Effector memory CD4-positive, alpha-beta T cell (primary cell): ENCODE results near the gene MPRIP.

Source experiments
- DNase-seq, 3 donors: peaks; one replicate each; pipeline ENCODE4 v3.0.0-alpha.2; 2020
- H3K27ac ChIP-seq: 2 replicates; pipeline ENCODE4 v1.7.0; 2013; ENCODE audit warnings: mild to moderate bottlenecking, low read length, moderate library complexity; ENCODE audit not compliant: insufficient read depth, poor library complexity, severe bottlenecking
- H3K27me3 ChIP-seq: replicated peaks from 2 replicates; pipeline ENCODE4 v1.7.0; 2013; ENCODE audit warnings: mild to moderate bottlenecking, low read length; ENCODE audit not compliant: insufficient read depth, control insufficient read depth, poor library complexity, severe bottlenecking
- H3K36me3 ChIP-seq: 2 replicates; pipeline ENCODE4 v1.7.0; 2013; ENCODE audit warnings: mild to moderate bottlenecking, low read length, moderate library complexity; ENCODE audit not compliant: control insufficient read depth, insufficient read depth
- H3K4me1 ChIP-seq: 2 replicates; pipeline ENCODE4 v1.7.0; 2013; ENCODE audit warnings: low read length, mild to moderate bottlenecking; ENCODE audit not compliant: control insufficient read depth, insufficient read depth, poor library complexity, severe bottlenecking
- H3K4me3 ChIP-seq: 2 replicates; pipeline ENCODE4 v1.7.0; 2013; ENCODE audit warnings: low read length, low read depth, mild to moderate bottlenecking; ENCODE audit not compliant: insufficient read depth, poor library complexity, severe bottlenecking
- H3K9me3 ChIP-seq: 2 replicates; pipeline ENCODE4 v1.7.0; 2013; ENCODE audit warnings: mild to moderate bottlenecking, low read length, moderate library complexity; ENCODE audit not compliant: control insufficient read depth

MPRIP gene

GRCh38 chr17:17107891-17108431 lies 65.7 kb downstream of the MPRIP start:
- H3K4me3 ChIP-seq, result no peak overlapping the region
- no peaks in the 10 kb centered on the region for H3K9me3 ChIP-seq
- no peaks in the 10 kb centered on the region for H3K36me3 ChIP-seq
- peaks cover 42% of the 10 kb centered on the region for H3K4me1 ChIP-seq
- no peaks in the 10 kb centered on the region for H3K27me3 ChIP-seq
- peak overlapping the region; percentile 32 for H3K27ac ChIP-seq
- DNase-seq, result no peak

GRCh38 chr17:17108451-17109049 lies 66.3 kb downstream of the MPRIP start:
- Histone ChIP-seq H3K4me1 (peaks cover 43% of the 10 kb centered on the region), H3K4me3 (no peak overlapping the region), H3K27ac (peak overlapping the region; percentile 32), H3K36me3 (no peaks in the 10 kb centered on the region), H3K9me3 (no peaks in the 10 kb centered on the region), H3K27me3 (no peaks in the 10 kb centered on the region)
- DNase-seq, result no peak

GRCh38 chr17:17109256-17109655 lies 67.0 kb downstream of the MPRIP start:
- Histone ChIP-seq H3K4me3 (no peak overlapping the region), H3K27me3 (no peaks in the 10 kb centered on the region), H3K9me3 (no peaks in the 10 kb centered on the region), H3K36me3 (no peaks in the 10 kb centered on the region), H3K4me1 (peaks cover 44% of the 10 kb centered on the region), H3K27ac (peak overlapping the region; percentile 56)
- peak in 1 of 3 donors; percentile 19 for DNase-seq

GRCh38 chr17:17109907-17110306 lies 67.7 kb downstream of the MPRIP start:
- peak overlapping the region; percentile 56 for H3K27ac ChIP-seq
- no peak overlapping the region for H3K4me3 ChIP-seq
- DNase-seq, result peak in 2 of 3 donors; percentile 21 to 28
- H3K4me1 ChIP-seq, result peaks cover 51% of the 10 kb centered on the region
- no peaks in the 10 kb centered on the region for H3K36me3 ChIP-seq
- H3K9me3 ChIP-seq, result no peaks in the 10 kb centered on the region
- H3K27me3 ChIP-seq, result no peaks in the 10 kb centered on the region

GRCh38 chr17:17110520-17110919 lies 68.3 kb downstream of the MPRIP start:
- Histone ChIP-seq H3K36me3 (no peaks in the 10 kb centered on the region), H3K4me3 (no peak overlapping the region), H3K27ac (peak overlapping the region; percentile 56), H3K9me3 (no peaks in the 10 kb centered on the region), H3K27me3 (no peaks in the 10 kb centered on the region), H3K4me1 (peaks cover 57% of the 10 kb centered on the region)
- DNase-seq, result no peak

- H3K27ac ChIP-seq, result no peak overlapping the region
Measured at GRCh38 chr17:17111401-17112393, 69.4 kb downstream of the MPRIP start.

GRCh38 chr17:17112628-17113200 lies 70.5 kb downstream of the MPRIP start:
- no peak overlapping the region for H3K4me3 ChIP-seq
- no peak overlapping the region for H3K27ac ChIP-seq
- H3K9me3 ChIP-seq, result no peaks in the 10 kb centered on the region
- H3K27me3 ChIP-seq, result no peaks in the 10 kb centered on the region
- DNase-seq, result no peak
- peaks cover 63% of the 10 kb centered on the region for H3K4me1 ChIP-seq
- no peaks in the 10 kb centered on the region for H3K36me3 ChIP-seq

More at GRCh38 chr17:17111401-17112393, 69.4 kb downstream of the MPRIP start:
- Histone ChIP-seq H3K4me1 (peaks cover 65% of the 10 kb centered on the region), H3K4me3 (no peak overlapping the region), H3K9me3 (no peaks in the 10 kb centered on the region), H3K27me3 (no peaks in the 10 kb centered on the region), H3K36me3 (no peaks in the 10 kb centered on the region)
- no peak for DNase-seq

GRCh38 chr17:17114592-17115225 lies 72.5 kb downstream of the MPRIP start:
- H3K4me1 ChIP-seq, result peaks cover 69% of the 10 kb centered on the region
- no peak for DNase-seq
- no peak overlapping the region for H3K4me3 ChIP-seq
- peak overlapping the region; percentile 13 for H3K27ac ChIP-seq
- H3K9me3 ChIP-seq, result no peaks in the 10 kb centered on the region
- H3K36me3 ChIP-seq, result no peaks in the 10 kb centered on the region
- no peaks in the 10 kb centered on the region for H3K27me3 ChIP-seq

- Histone ChIP-seq H3K4me1 (peaks cover 69% of the 10 kb centered on the region), H3K4me3 (no peak overlapping the region), H3K9me3 (no peaks in the 10 kb centered on the region), H3K36me3 (no peaks in the 10 kb centered on the region), H3K27ac (peak overlapping the region; percentile 14), H3K27me3 (no peaks in the 10 kb centered on the region)
- DNase-seq, result no peak
Measured at GRCh38 chr17:17115620-17116019, 73.4 kb downstream of the MPRIP start.
